AG10803 (cell line): Measurements from ENCODE around the gene COQ4.
A peak's percentile ranks its signal among the peaks of the same experiment; 100 is the strongest.

Source experiments
- DNase-seq: peaks from one replicate; pipeline ENCODE4 v3.0.0; 2010; ENCODE audit warnings: low read depth
- H3K4me3 ChIP-seq: 2 replicates; pipeline ENCODE4 v1.5.1; 2011; ENCODE audit warnings: mild to moderate bottlenecking, low read length, control low read depth
- TF ChIP-seq, protein P1 (sequence below): conservative IDR thresholded peaks from 2 replicates; pipeline ENCODE4 v1.5.1; 2011; ENCODE audit warnings: mild to moderate bottlenecking, low read length, control low read depth, inconsistent platforms

The COQ4 gene

GRCh38 chr9:128293091-128293490 is 29.5 kb upstream of the COQ4 start:
- TF ChIP-seq, protein P1, sequence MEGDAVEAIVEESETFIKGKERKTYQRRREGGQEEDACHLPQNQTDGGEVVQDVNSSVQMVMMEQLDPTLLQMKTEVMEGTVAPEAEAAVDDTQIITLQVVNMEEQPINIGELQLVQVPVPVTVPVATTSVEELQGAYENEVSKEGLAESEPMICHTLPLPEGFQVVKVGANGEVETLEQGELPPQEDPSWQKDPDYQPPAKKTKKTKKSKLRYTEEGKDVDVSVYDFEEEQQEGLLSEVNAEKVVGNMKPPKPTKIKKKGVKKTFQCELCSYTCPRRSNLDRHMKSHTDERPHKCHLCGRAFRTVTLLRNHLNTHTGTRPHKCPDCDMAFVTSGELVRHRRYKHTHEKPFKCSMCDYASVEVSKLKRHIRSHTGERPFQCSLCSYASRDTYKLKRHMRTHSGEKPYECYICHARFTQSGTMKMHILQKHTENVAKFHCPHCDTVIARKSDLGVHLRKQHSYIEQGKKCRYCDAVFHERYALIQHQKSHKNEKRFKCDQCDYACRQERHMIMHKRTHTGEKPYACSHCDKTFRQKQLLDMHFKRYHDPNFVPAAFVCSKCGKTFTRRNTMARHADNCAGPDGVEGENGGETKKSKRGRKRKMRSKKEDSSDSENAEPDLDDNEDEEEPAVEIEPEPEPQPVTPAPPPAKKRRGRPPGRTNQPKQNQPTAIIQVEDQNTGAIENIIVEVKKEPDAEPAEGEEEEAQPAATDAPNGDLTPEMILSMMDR, result no peak
- DNase-seq, result no peak
- H3K4me3 ChIP-seq, result no peak overlapping the region

- no peak overlapping the region for H3K4me3 ChIP-seq
- no peak for DNase-seq
- TF ChIP-seq, protein P1, result no peak
Measured at GRCh38 chr9:128294142-128294541, 28.5 kb upstream of the COQ4 start.

DNA sequence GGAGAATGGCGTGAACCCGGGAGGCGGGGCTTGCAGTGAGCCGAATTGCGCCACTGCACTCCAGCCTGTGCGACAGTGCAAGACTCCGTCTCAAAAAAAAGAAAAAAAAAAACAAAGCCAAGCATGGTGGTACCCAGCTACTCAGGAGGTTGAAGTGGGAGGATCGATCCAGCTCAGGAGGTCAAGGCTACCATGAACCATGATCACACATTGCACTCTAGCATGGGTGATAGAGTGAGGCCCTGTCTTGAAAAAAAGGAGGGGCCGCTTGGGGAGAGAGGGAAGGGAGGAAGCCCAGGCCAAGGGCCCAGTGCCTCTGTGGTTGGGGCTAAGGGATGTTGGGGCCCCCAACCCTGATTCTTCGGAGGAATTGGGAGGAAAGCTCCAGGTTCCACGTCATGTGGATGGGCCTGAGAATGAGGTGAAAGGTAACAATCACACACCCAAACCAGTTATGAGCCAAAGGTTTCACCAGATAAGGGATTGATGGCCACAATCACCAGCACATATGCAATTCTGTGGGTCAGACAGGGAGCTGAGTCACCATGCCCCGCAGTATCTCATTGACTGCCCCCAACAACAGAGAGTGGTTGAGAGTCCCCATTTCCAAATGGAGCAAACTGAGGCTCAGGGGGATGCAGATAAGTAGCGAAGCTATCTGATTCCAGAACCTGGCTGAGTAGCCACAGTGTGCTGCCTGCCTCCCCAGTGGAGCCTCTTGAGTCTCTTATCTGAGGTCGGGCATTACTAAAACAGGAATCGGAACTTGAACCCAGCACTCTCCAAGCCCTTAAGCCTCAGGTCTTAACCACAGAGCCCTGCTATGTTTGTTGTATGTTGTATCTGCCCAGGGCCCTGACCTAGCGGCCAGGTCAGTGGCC is 26.1 kb upstream of the COQ4 start:
- TF ChIP-seq, protein P1, result no peak
- DNase-seq, result no peak
- H3K4me3 ChIP-seq, result no peak overlapping the region

DNA sequence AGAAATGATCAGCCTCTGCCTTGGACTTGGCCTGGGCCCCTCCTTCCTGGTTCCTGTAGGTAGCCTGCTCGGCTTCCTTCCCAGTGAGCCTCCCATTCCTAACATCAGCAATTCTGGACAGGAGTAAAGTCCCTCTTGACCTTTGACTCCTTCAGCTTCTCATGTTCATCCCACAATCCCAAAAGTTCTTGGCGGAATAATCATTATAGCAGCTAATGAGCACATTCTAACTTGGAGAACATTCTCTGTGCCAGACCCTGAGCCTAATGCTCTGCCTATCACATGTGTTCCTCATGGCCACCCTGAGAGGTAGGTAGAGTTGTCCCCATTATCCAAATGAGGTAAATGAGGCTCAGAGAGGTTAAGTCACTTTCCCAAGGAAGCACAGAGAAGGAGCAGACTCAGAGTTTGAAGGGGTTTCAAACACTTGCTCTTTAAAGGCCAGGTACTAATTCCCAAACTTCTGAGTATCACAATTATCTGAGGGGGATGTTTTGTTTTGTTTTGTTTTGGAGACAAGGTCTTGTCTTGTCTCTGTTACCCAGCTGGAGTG is 25.3 kb upstream of the COQ4 start:
- TF ChIP-seq, protein P1, result no peak
- no peak overlapping the region for H3K4me3 ChIP-seq
- no peak for DNase-seq

DNA sequence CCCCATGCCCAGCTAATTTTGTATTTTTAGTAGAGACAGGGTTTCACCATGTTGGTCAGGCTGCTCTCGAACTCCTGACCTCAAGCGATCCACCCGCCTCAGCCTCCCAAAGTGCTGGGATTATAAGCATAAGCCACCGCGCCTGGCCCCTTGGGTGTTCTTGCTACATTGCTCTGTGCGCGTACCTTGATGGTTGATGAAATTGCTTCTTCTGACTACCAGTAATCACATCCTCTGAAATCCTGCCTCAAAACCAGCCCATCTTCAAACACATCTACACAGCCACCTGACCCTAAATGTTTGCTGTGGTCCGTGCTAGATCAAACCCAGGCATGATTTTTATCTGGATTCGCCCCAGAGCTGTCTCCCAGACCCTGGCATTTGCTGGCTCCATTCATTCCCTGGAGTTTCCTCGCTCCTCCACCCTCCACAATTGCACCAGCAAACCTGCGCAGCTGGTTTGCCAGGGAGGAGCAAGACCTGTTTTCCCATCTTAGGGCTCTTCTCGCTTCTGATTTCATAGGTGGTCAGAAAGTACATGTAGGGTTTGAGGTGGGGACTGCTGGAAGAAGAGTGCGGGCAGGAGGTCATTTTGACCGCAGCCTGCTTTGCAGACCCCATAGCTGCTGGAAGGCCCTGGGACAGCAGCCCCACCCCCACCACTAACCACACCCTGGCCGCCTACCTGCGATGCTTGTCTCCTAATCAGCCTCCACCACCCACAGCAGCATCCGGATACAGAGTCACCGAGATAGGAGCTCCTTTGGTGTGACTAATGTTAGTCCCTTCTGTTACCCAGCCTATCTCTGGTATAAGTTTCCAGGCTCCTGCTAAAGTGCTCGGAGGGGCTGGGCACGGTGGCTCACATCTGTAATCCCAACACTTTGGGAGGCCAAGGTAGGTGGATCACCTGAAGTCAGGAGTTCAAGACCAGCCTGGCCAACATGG is 23.8 kb upstream of the COQ4 start:
- H3K4me3 ChIP-seq, result no peak overlapping the region
- TF ChIP-seq, protein P1, result no peak
- no peak for DNase-seq

GRCh38 chr9:128304136-128304970 is 18.3 kb upstream of the COQ4 start:
- peak; percentile 58 for DNase-seq
- no peak overlapping the region for H3K4me3 ChIP-seq
- TF ChIP-seq, protein P1, result no peak
